MM.1S (cell line): ENCODE data around the gene SPIRE1.
"Not testable (repeated sequence)": the region's sequence is repeated elsewhere in the genome, so short reads cannot be mapped to it uniquely, and the experiment has no call there.

Experiments
- DNase-seq: peaks from one replicate; pipeline ENCODE4 v3.0.0-alpha.2; 2015
- H2AFZ ChIP-seq: fragments of 300-600 bp; sonication (generic); 2 replicates; pipeline ENCODE4 v1.6.0; 2016; ENCODE audit warnings: antibody characterized with exemption, low read length
- H3F3A ChIP-seq: fragments of 300-600 bp; sonication (generic); 2 replicates; pipeline ENCODE4 v1.6.1; 2016; ENCODE audit warnings: mild to moderate bottlenecking, antibody characterized with exemption, low read length, moderate library complexity, mixed read lengths; ENCODE audit not compliant: insufficient read depth
- H3K27ac ChIP-seq: fragments of 300-600 bp; sonication (generic); 2 replicates; pipeline ENCODE4 v1.5.1; 2016; ENCODE audit warnings: mild to moderate bottlenecking, low read length
- H3K27me3 ChIP-seq: fragments of 300-600 bp; sonication (generic); replicated peaks from 2 replicates; pipeline ENCODE4 v1.6.0; 2016; ENCODE audit warnings: low read length; ENCODE audit not compliant: insufficient read depth
- H3K36me3 ChIP-seq: fragments of 300-600 bp; sonication (generic); replicated peaks from 2 replicates; pipeline ENCODE4 v1.6.1; 2016; ENCODE audit warnings: mild to moderate bottlenecking, low read length, mixed read lengths; ENCODE audit not compliant: insufficient read depth
- H3K4me1 ChIP-seq: fragments of 300-600 bp; sonication (generic); 2 replicates; pipeline ENCODE4 v1.6.1; 2016; ENCODE audit warnings: low read length, mixed read lengths
- H3K4me2 ChIP-seq: fragments of 300-600 bp; sonication (generic); 2 replicates; pipeline ENCODE4 v1.6.0; 2016; ENCODE audit warnings: low read depth, low read length
- H3K4me3 ChIP-seq: fragments of 300-600 bp; sonication (generic); 2 replicates; pipeline ENCODE4 v1.5.1; 2016; ENCODE audit warnings: low read length, mixed read lengths
- H3K79me2 ChIP-seq: fragments of 300-600 bp; sonication (generic); 2 replicates; pipeline ENCODE4 v1.6.1; 2016; ENCODE audit warnings: mixed run types, low read length, mixed read lengths
- H3K9ac ChIP-seq: fragments of 300-600 bp; sonication (generic); 2 replicates; pipeline ENCODE4 v1.6.1; 2016; ENCODE audit warnings: low read length, mixed read lengths
- H3K9me2 ChIP-seq: fragments of 300-600 bp; sonication (generic); replicated peaks from 2 replicates; pipeline ENCODE4 v1.6.1; 2016; ENCODE audit warnings: mild to moderate bottlenecking, low read length, mixed read lengths; ENCODE audit not compliant: insufficient read depth
- H3K9me3 ChIP-seq: fragments of 300-600 bp; sonication (generic); replicated peaks from 2 replicates; pipeline ENCODE4 v1.6.1; 2016; ENCODE audit warnings: mild to moderate bottlenecking, low read length, mixed read lengths; ENCODE audit not compliant: insufficient read depth
- H4K20me1 ChIP-seq: fragments of 300-600 bp; sonication (generic); 2 replicates; pipeline ENCODE4 v1.6.1; 2016; ENCODE audit warnings: mild to moderate bottlenecking, low read length, moderate library complexity, mixed read lengths; ENCODE audit not compliant: insufficient read depth
- EZH2 ChIP-seq: fragments of 300-600 bp; sonication (generic); optimal IDR thresholded peaks from 2 replicates; pipeline ENCODE3; 2017; ENCODE audit warnings: low read depth, mild to moderate bottlenecking, antibody characterized with exemption, low read length, mixed read lengths
- EZH2phosphoT487 ChIP-seq: fragments of 300-600 bp; sonication (generic); IDR thresholded peaks from 2 replicates; pipeline ENCODE4 v1.6.1; 2018; ENCODE audit warnings: antibody characterized with exemption, low read length
- TF ChIP-seq, protein P1 (sequence below): fragments of 300-600 bp; sonication (generic); IDR thresholded peaks from 2 replicates; pipeline ENCODE4 v1.5.1; 2016; ENCODE audit warnings: antibody characterized with exemption, low read length, mixed read lengths

Gene SPIRE1

DNA sequence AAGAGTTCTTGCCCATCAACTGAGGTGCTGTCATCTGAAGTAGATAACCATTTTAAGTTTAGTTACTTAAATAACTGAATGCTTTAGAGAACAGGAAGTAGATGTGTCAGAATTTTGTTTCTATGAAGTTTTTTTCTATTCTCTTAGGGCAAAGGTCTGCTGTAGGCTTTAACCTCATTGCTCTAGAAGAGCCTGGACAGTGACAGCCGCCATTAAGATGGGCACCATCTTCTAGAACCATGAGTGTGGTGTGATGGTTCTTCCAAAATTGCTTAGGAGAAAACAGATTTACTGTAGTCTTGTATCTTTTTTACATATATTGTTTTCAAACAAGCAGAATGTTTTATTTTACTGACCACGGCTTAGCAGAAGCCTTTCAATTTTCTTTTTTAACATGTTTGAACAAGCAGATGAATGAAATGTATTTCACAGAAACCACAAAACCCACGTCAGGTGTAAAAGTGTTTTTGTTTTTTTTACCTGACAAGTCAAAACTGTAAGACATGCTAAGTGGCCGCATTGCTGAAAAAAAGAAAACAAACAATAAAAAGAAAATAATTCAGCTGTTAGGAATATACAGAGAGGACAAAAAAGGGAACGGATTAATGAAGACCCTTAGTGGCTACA is 172.3 kb downstream of the SPIRE1 start:
- no peaks in the 10 kb centered on the region for H3K9me3 ChIP-seq
- DNase-seq: peak; percentile 28
- peaks cover 4% of the 10 kb centered on the region; the same call in 1 of the 2 replicates for H3K4me1 ChIP-seq
- H4K20me1 ChIP-seq: no peaks in the 10 kb centered on the region
- H3K27me3 ChIP-seq: no peaks in the 10 kb centered on the region
- H3K79me2 ChIP-seq: no peaks in the 10 kb centered on the region
- no peak overlapping the region for H3K4me3 ChIP-seq
- H3K36me3 ChIP-seq: no peaks in the 10 kb centered on the region
- no peak overlapping the region for H3K27ac ChIP-seq
- TF ChIP-seq EZH2 (no peak), EZH2phosphoT487 (no peak)
- TF ChIP-seq, protein P1, sequence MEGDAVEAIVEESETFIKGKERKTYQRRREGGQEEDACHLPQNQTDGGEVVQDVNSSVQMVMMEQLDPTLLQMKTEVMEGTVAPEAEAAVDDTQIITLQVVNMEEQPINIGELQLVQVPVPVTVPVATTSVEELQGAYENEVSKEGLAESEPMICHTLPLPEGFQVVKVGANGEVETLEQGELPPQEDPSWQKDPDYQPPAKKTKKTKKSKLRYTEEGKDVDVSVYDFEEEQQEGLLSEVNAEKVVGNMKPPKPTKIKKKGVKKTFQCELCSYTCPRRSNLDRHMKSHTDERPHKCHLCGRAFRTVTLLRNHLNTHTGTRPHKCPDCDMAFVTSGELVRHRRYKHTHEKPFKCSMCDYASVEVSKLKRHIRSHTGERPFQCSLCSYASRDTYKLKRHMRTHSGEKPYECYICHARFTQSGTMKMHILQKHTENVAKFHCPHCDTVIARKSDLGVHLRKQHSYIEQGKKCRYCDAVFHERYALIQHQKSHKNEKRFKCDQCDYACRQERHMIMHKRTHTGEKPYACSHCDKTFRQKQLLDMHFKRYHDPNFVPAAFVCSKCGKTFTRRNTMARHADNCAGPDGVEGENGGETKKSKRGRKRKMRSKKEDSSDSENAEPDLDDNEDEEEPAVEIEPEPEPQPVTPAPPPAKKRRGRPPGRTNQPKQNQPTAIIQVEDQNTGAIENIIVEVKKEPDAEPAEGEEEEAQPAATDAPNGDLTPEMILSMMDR: no peak
- H3K9me2 ChIP-seq: no peaks in the 10 kb centered on the region
- no peak overlapping the region for H3K4me2 ChIP-seq
- no peak overlapping the region for H3K9ac ChIP-seq
- H3F3A ChIP-seq: no peaks in the 10 kb centered on the region
- no peak overlapping the region for H2AFZ ChIP-seq

DNA sequence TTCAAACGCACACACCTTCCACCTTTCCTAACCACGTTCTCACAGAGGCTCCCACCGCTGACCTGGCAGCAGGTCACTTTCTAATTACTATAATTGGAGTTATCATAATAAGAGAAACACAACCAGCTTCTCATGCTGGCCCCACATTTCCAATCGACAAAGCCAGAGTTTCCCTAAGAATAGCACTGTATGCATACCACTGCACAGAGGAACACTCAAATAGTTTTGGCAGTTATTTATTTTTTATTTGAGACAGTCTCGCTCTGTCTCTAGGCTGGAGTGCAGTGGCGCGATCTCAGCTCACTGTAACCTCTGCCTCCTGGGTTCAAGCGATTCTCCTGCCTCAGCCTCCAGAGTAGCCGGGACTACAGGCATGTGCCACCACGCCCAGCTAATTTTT is 176.0 kb downstream of the SPIRE1 start:
- not testable (repeated sequence) for H2AFZ ChIP-seq, DNase-seq, H3K9me2 ChIP-seq, H3K4me1 ChIP-seq, H3K36me3 ChIP-seq, H4K20me1 ChIP-seq, H3K9me3 ChIP-seq, H3K27ac ChIP-seq, H3K79me2 ChIP-seq, H3F3A ChIP-seq, H3K9ac ChIP-seq, H3K4me3 ChIP-seq, H3K4me2 ChIP-seq, H3K27me3 ChIP-seq

DNA sequence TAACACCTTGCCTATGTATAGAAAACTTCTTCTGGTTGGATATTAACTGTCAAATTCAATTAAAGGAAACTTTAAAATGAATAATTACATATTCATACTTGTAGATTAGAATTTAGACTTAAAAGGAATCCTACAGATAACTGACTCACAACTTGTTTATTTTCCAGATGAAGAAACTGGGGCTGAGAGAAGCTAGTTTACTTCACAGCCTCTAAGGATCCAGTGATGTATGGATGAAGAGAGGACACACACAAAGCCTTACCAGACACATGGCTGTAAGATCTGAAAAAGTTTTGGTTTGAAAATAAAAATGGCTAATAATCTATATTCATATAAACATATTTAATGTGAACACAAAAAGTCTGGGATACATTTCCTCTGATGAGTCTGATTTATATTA is 177.9 kb downstream of the SPIRE1 start:
- Histone ChIP-seq H3K36me3 (no peaks in the 10 kb centered on the region), H3K27ac (no peak overlapping the region), H3K4me3 (no peak overlapping the region), H3K79me2 (no peaks in the 10 kb centered on the region), H3K4me2 (no peak overlapping the region), H3K9ac (no peak overlapping the region), H3K4me1 (no peaks in the 10 kb centered on the region), H3F3A (no peaks in the 10 kb centered on the region), H3K9me2 (no peaks in the 10 kb centered on the region), H2AFZ (no peak overlapping the region), H4K20me1 (no peaks in the 10 kb centered on the region), H3K27me3 (no peaks in the 10 kb centered on the region), H3K9me3 (no peaks in the 10 kb centered on the region)
- TF ChIP-seq, protein P1: no peak
- TF ChIP-seq EZH2phosphoT487: no peak
- TF ChIP-seq EZH2: no peak
- DNase-seq: no peak

DNA sequence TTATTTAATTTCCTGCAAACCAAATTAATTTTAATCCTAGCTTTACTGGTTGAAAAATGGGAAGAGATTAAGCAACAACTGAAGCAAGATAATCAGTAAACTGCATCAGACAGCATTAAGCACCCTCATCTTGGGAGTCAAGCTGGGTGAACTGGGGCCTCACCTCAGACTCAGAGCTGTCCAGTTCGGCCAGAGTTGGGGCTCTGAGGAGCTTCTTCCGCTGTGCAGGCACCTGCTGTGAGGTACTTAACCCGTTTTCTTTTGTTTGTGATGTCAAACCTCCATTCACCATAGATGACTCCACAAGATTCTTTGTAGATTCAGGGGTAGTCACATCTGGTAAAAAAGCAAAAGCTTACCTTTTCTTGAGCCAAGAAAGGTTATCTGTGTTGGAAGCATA is 178.4 kb downstream of the SPIRE1 start:
- no peak overlapping the region for H2AFZ ChIP-seq
- no peaks in the 10 kb centered on the region for H3K9me2 ChIP-seq
- TF ChIP-seq EZH2: no peak
- TF ChIP-seq, protein P1: no peak
- TF ChIP-seq EZH2phosphoT487: no peak
- H4K20me1 ChIP-seq: no peaks in the 10 kb centered on the region
- no peaks in the 10 kb centered on the region for H3F3A ChIP-seq
- no peaks in the 10 kb centered on the region for H3K27me3 ChIP-seq
- H3K36me3 ChIP-seq: no peaks in the 10 kb centered on the region
- no peaks in the 10 kb centered on the region for H3K4me1 ChIP-seq
- no peak overlapping the region for H3K27ac ChIP-seq
- H3K79me2 ChIP-seq: no peaks in the 10 kb centered on the region
- H3K4me3 ChIP-seq: no peak overlapping the region
- no peak overlapping the region for H3K4me2 ChIP-seq
- DNase-seq: no peak
- H3K9me3 ChIP-seq: no peaks in the 10 kb centered on the region
- no peak overlapping the region for H3K9ac ChIP-seq
